Stimulated activated CD8-positive, alpha-beta memory T cell treated with anti-CD3 and anti-CD28 coated beads, Interleukin-4, amount 100 ng/mL, for 4 hours (primary cell): ENCODE measurements around the gene SHKBP1.
"Not testable (repeated sequence)": the region's sequence is repeated elsewhere in the genome, so short reads cannot be mapped to it uniquely, and the experiment has no call there.

Source experiments
- DNase-seq, 2 donors: peaks; one replicate each; pipeline ENCODE4 v3.0.0-alpha.2; 2020; ENCODE audit warnings: low read depth in 2 of 2, low spot score in 1 of 2

The SHKBP1 gene

DNA sequence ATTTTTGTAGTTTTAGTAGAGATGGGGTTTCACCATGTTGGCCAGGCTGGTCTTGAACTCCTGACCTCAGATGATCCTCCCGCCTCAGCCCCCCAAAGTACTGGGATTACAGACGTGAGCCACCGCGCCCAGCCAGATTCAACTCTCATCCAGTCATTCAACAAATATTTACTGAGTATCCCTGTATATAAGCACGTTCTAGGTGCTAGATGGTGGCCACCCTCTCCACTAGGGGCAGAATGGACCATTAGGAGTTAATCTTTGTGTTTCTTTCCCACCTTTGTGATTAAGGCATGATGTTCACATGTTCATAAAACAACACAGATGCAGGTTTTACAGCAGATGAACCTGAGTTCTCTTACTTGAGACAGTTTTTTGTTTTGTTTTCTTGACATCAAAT is 7.3 kb downstream of the SHKBP1 start:
- no peak for DNase-seq

DNA sequence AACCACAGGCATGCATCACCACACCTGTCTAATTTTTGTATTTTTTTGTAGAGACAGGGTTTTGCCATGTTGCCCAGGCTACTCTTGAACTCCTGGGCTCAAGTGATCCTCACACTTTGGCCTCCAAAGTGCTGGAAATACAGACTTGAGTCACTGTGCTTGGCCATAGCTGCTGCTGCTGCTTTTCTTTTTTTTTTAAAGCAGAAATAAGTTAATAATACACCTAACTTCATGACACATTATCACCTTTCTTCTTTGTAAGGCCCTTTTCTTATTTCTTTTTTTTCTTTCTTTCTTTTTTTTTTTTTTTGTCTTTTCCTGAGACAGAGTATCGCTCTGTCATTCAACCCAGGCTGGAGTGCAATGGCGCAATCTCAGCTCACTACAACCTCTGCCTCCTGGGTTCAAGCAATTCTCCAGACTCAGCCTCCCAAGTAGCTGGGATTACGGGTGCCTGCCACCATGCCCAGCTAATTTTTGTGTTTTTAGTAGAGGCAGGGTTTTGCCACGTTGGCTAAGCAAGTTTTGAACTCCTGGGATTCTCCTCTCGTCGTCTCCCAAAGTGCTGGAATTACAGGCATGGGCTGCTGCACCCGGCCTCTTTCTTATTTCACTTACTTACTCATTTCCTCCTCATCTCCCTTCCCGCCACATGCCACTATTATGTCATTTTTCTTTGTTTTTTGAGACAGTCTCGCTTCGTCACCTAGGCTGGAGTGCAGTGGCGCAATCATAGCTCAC is 8.7 kb downstream of the SHKBP1 start:
- no peak for DNase-seq

- DNase-seq = no peak
Observed at GRCh38 chr19:40585982-40586422, 9.3 kb downstream of the SHKBP1 start.

- DNase-seq = no peak
Observed at GRCh38 chr19:40586611-40587010, 9.9 kb downstream of the SHKBP1 start.

DNA sequence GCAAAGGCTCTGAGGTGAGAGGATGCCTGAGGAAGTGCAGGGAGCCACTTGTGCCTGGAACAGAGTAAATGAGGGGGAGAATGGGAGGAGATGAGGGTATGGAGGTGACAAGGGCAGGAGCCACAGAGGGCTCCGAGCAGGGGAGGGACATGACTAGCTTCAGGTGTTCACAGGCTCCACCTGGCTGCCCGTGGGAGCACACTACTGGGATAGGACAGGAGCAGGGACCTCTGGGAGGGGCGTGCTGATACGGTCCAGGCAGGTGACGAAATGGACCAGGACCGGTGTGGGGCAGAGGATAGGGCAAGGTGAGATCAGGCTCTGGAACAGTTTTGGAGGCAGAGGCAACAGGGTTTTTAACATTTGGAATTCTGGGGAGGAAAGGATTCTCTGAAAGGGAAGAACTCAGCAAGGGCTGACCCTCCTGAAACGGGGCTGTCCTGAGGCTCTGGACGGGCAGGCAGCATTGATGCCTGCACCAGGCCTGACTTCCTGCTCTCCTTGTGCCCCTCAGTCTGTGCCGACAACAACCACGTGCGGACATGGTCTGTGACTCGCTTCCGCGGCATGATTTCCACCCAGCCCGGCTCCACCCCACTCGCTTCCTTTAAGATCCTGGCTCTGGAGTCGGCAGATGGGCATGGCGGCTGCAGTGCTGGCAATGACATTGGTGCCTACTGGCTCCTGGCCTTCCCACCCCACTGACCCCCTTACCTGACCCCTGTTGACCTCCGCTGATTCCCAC is 11.6 kb downstream of the SHKBP1 start:
- no peak for DNase-seq

- no peak for DNase-seq
Observed at GRCh38 chr19:40588926-40589569, 12.4 kb downstream of the SHKBP1 start.

DNA sequence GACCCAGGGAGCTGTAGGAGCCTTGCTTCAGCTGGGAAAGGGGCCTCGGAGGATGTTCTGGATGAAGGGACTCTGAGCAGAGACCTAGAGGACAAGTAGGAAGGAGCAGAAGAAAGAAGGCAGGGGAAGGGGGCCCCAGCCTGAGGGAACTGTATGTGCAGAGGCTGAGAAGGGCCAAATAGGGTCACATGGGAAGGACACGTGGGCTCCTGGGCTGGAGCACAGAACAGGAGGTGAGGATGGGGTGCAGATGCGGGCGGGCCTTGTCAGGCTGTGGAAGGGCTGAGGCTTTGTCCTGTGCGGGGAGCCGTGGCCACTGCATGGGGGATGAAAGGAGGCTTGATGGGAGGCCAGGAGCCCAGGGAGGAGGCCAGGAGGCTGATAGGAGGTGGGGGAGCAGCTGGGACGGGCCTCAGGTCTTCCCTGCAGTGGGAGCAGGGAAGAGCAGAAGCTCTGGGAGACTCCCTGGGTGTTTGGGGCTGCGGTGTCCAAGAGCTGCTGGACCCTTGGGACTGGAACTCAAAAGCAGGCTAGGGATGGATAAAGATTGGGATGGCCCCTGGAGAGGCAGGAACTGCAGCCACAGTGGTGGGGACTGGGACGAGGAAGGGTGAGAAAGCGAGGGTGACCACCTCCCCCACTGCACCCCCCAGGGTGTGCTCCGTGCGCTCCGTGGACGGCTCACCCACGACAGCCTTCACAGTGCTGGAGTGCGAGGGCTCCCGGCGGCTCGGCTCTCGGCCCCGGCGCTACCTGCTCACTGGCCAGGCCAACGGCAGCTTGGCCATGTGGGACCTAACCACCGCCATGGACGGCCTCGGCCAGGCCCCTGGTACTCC is 13.1 kb downstream of the SHKBP1 start:
- no peak for DNase-seq

- DNase-seq = no peak
Observed at GRCh38 chr19:40590464-40591265, 14.0 kb downstream of the SHKBP1 start.

DNA sequence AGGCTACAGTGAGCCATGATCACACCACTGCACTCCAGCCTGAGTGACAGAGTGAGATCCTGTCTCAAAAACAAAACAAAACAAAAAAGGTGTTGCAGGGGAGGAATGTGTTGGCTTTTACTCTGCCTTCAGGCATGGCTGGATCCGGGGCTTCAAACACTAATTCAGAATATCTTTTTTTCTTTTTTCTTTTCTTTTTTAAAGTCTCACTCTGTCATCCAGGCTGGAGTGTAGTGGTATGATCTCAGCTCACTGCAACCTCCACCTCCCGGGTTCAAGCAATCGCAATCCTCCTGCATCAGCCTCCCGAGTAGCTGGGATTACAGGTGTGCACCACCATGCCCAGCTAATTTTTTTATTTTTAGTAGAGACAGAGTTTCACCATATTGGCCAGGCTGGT is 15.1 kb downstream of the SHKBP1 start:
- not testable (repeated sequence) for DNase-seq

GRCh38 chr19:40592170-40592569 is 15.5 kb downstream of the SHKBP1 start:
- DNase-seq = no peak

- DNase-seq = no peak
Observed at GRCh38 chr19:40594255-40594654, 17.6 kb downstream of the SHKBP1 start.

- DNase-seq = no peak
Observed at GRCh38 chr19:40594657-40595091, 18.0 kb downstream of the SHKBP1 start.

DNA sequence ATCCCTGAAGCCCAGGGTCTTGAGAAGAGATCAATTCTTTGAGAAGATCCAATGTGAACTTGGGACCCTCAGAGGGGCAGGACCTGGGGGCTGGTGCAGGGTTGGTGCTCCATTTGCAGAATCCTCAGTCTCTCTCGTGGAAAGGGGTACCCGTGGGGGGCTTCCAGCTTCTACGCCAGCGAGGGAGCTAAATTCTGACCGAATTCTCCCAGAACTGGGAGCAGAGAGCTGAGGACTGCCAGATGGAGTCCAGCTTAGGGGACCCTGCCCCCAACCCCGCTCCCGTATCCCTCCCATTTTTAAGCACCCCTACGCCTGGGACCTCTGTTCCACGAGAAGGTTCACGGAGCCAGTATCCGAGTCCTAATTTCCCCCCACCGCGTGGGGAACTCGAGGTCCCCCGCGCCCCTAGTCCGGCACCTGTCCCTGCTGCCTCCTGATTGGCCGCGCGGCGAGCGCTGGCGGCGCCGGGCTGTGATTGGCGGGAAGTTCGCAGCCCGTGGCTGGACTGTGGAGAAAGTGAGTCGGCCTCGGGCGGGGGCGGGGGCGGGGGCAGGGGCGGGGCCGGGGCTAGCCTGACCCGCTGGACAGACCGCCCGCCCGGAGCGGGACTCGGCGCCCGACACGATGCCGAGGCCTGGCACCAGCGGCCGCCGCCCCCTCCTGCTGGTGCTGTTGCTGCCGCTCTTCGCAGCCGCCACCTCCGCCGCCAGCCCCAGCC is 20.1 kb downstream of the SHKBP1 start:
- no peak for DNase-seq

DNA sequence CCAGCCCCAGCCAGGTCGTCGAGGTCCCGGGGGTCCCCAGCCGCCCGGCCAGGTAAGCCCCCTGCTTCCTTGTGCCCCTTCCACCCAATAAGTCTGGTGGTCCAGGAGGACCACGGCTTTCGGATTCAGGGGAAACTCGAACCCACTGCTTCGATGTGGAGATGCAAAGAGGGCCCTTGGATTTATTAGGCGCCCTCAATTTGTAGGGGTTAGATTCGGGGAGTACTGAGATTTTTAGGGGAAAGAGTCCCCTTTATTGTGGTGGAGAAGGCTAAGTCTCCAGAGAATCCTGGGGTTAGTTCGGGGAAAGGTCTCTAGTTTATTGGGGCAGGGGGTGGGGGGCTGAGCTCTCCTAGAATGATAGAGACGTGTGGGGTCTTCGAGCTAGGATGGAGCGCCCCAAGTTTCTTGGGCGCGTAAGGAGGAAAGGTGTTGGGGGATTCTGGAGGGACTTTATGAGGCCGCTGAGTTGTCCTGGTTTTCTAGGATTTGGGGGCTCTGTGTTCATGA is 20.7 kb downstream of the SHKBP1 start:
- DNase-seq = no peak

DNA sequence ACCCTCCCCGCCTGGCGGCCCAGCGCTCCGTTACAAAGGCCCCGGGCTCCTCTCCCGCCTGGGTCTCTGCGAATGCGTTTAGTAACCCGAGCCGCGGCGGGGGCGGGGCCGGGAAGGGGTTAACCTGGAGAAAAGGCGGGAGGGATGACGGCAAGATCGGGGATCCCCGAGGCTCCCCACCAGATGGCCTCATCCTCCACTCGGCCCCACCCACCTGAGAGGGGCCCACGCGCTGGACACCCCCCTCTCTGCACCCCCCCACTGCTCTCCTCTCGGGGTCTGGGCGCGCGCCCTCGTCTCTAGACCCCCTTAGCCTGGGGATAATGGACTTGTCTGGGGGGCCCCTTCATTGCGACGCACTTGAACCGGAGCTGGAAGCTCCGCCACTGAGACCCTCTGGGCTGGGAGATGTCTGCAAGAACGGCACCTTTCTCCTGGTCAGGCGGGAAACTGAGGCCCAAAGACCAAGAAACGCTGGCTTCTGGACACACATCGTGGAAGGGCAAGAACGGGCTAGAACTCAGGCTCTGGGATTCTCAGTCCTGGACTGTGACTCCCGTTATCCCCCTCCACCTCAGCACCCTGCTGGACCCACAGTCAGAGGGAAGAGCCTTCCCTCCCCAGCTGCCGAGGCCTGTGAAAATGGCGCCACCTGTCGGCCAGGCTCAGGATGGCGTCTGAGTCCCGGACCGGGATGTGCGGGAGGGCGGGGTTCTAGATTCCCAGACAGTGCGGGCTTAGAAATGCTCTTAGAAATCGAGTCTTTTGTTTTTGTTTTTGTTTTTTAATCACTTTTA is 21.6 kb downstream of the SHKBP1 start:
- peak in 1 of 2 donors; percentile 69 for DNase-seq

- DNase-seq = no peak
Observed at GRCh38 chr19:40598918-40599307, 22.2 kb downstream of the SHKBP1 start.

- DNase-seq = no peak
Observed at GRCh38 chr19:40599331-40599901, 22.7 kb downstream of the SHKBP1 start.

DNA sequence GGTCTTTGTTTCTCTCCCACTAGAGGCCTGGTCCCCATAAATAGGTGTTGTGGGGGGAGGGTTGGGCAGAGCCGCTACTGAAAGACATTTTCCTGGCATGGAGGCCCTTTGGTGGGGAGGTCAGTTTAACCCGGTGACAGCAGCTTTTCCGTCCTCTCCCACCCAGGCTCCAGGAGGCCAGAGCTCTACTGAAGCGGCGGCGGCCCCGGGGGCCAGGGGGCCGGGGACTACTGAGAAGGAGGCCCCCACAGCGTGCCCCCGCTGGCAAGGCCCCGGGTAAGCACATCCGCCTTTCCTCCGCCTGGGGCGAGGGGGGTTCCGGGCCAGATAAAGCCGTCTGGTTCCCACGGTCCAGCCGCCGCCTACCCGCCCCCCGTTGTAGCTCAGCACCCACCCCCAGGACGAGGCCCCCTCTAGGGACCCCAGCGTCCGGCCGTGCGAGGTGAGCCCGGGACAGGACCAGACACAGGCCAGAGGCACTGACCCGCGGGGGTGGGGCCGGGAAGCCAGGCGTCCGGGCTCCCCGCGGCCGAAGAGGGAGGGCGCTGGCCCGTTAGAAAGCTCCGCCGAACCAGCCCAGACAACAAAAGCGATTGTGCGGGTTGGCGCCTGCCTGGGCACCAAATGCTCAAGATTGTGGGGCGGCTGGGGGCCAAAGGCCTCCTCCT is 23.4 kb downstream of the SHKBP1 start:
- DNase-seq = no peak
